NB4 (cell line): ENCODE results near the gene ARHGAP29.

Experiments used
- CTCF ChIP-seq: IDR thresholded peaks from one replicate; pipeline ENCODE4 v1.5.1; 2012; ENCODE audit warnings: low read depth, low read length
- MYC ChIP-seq: IDR thresholded peaks from 2 replicates; pipeline ENCODE4 v1.6.1; 2011; ENCODE audit warnings: low read depth, low read length
- POLR2A ChIP-seq: IDR thresholded peaks from 2 replicates; pipeline ENCODE4 v1.6.1; 2011; ENCODE audit warnings: mild to moderate bottlenecking; ENCODE audit not compliant: insufficient read length; ENCODE audit errors: extremely low read depth

DNA sequence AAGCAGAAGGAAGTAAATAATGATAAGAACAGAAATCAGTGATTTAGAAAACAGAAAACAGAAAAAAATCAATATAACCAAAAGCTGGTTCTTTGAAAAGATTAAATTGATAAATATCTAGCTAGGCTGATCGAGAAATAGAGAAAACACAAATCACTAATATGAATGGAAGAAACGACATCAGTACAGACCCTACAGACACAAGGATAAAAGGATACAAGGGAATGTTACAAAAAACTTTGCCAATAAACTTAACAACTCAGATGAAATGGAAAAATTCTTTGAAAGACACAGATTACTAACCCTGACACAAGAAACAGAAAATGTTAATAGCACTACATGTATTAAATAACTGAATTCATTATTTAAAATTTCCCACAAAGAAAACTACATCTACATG, 6.3 kb upstream of the ARHGAP29 start:
- no peak for TF ChIP-seq CTCF
- TF ChIP-seq POLR2A: no peak
- no peak for TF ChIP-seq MYC
